ENCODE measurements around the gene POSTN. TPM values are rescaled to one million over a fixed set of nuclear protein-coding genes. Genes with fewer than 3 reads are reported as not detected.

POSTN gene
- total RNA-seq, 4 donors from 2014 or later: 124 to 351 (median 232) TPM

- TF ChIP-seq POLR2A (IDR thresholded peaks at IDR 0.05): no peak
- no peak for TF ChIP-seq POLR2AphosphoS5 (IDR thresholded peaks at IDR 0.05)
- TF ChIP-seq EP300 (IDR thresholded peaks at IDR 0.05): no peak
- no peak for TF ChIP-seq CTCF (IDR thresholded peaks at IDR 0.05)
- Histone ChIP-seq H3K9me3 (no peaks in the 10 kb centered on the region), H3K27ac (no peak overlapping the region), H3K36me3 (no peaks in the 10 kb centered on the region), H3K4me1 (no peaks in the 10 kb centered on the region), H3K4me3 (no peak overlapping the region), H3K27me3 (no peaks in the 10 kb centered on the region)
- no peak for DNase-seq (ENCODE audit: low spot score in 2 of 2)
- WGBS: 47% methylated on average over 2 of the region's 2 CpGs
Measured at GRCh38 chr13:37613638-37614037, 15.1 kb upstream of the POSTN start.

DNA sequence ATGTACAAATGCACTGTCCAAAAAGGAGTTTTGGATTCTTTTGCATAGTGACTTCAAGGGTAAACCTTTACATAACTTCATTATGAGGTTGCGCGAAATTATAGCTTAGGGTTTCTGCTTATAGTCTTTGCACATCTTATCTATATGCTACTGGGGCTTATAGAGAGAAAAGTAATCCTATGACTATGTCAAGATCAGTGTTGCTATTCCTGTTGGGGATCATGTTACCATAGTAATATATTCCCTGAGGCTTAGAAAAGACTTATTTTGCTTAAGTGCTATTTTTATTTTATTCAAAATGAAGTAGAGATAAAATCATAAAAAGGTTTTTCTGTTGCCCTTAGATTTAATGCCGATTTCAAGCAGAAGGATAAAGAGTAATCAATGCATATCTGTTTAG, 14.7 kb upstream of the POSTN start:
- no peaks in the 10 kb centered on the region for H3K9me3 ChIP-seq
- H3K4me1 ChIP-seq: no peaks in the 10 kb centered on the region
- no peak for DNase-seq (ENCODE audit: low spot score in 2 of 2)
- no peaks in the 10 kb centered on the region for H3K36me3 ChIP-seq
- H3K27ac ChIP-seq: no peak overlapping the region
- no peak overlapping the region for H3K4me3 ChIP-seq
- no peak for TF ChIP-seq POLR2AphosphoS5 (IDR thresholded peaks at IDR 0.05)
- no peak for TF ChIP-seq POLR2A (IDR thresholded peaks at IDR 0.05)
- no peak for TF ChIP-seq EP300 (IDR thresholded peaks at IDR 0.05)
- no peak for TF ChIP-seq CTCF (IDR thresholded peaks at IDR 0.05)
- H3K27me3 ChIP-seq: no peaks in the 10 kb centered on the region
- 64% methylated on average over 3 of the region's 3 CpGs for WGBS

DNA sequence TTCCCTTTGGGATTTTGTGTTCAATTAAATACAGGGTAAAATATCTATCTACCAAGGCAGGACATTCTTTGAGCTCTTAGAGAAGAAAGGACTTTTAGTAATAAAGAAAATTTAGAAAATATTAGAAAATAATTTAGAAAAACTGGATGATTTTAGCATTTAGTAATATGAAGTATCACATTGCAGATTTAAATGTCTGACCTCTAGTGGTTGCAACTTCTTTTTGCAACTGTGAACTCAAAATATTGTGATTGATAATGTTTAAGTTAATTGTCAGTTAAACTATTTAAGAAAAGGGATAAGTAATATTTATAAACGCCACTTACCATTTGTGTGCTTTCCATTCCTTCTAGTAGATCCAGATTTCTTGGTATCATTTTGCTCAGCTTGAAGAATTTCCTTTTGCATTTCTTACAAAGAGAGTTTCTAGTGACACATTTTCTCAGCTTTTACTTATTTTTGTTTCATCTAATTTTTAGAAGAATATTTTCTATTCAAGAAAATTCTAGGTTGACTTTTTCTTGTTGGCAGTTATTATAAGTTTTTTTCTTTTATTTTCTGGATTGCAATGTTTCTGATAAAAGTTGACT, 10.3 kb upstream of the POSTN start:
- TF ChIP-seq EP300 (IDR thresholded peaks at IDR 0.05): no peak
- TF ChIP-seq CTCF (IDR thresholded peaks at IDR 0.05): no peak
- TF ChIP-seq POLR2AphosphoS5 (IDR thresholded peaks at IDR 0.05): no peak
- no peak for TF ChIP-seq POLR2A (IDR thresholded peaks at IDR 0.05)
- no peaks in the 10 kb centered on the region for H3K4me1 ChIP-seq
- no peaks in the 10 kb centered on the region for H3K36me3 ChIP-seq
- H3K4me3 ChIP-seq: no peak overlapping the region
- H3K9me3 ChIP-seq: no peaks in the 10 kb centered on the region
- H3K27ac ChIP-seq: no peak overlapping the region
- no peak for DNase-seq (ENCODE audit: low spot score in 2 of 2)
- WGBS: 84% methylated on average over 1 of the region's 1 CpG
- no peaks in the 10 kb centered on the region for H3K27me3 ChIP-seq

DNA sequence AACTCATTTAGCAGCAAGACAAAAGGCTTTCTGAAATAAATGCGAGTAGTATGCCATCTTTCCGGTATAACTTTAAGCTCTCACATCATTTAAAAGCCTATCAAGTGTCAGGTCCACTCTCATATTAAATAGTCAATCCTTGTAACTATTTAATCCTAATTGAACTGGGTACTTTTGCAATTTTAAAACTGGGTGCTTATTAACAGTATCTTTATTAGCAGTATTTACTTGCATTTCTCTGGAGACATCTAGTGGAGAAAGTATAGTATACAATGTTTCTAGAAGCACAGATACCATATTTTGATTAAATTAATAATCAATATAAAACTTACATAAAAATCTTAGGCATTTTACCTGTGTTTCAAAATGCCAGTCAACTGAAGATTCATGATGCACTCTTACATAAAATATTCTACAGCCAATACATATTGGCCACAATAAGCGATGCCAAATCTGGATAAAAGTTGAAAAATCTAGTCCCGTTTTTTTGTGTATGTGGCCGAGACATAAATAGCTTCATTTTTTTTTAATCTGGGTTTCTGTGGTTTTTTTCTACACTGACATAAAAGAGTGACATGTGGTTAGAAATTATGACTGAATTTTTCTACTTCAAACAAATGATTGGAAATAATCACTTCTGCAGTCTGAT, 4.3 kb upstream of the POSTN start:
- no peak for DNase-seq (ENCODE audit: low spot score in 2 of 2)
- TF ChIP-seq CTCF (IDR thresholded peaks at IDR 0.05): peak; percentile 20 to 25
- TF ChIP-seq POLR2AphosphoS5 (IDR thresholded peaks at IDR 0.05): no peak
- 53% methylated on average over 5 of the region's 5 CpGs for WGBS

DNA sequence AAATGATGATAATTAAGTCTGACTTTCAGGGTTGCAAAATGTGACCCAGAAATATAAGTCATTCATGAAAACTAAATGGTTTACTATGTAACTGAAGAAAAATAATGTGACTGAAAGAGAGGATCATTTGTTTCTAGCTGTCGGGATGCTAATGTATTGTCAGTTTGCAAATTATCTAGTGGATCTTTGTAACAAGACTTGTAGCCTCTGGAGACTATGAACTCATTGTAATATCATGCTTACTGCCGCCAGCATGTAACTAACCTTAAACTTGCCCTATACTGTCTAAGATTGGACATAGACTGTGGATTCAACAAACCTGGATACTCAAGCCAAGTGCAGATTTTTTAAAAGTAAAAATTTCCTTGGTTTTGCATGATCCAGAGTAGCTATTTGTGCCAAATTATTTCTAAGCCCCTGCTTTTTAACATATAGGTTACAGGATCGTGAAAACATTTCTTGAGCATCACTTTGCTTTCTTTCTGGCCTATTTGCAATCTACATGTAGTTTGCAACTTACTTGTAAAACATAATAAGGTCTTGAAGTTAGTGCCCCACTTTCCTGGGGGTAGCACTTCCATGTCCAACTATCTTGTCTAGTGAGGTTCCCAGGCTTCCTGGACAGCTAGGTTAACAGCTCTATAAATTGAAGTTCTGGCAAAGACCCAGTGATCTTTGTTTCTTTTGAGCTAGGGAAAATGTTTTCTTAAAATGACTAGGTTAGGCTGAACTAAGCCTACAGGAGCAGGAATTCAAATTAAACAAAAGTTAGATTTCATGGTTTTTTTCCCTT, 3.3 kb upstream of the POSTN start:
- Histone ChIP-seq H3K9me3 (no peaks in the 10 kb centered on the region), H3K27me3 (no peaks in the 10 kb centered on the region), H3K4me3 (no peak overlapping the region), H3K4me1 (peaks cover 6% of the 10 kb centered on the region), H3K27ac (no peak overlapping the region), H3K36me3 (no peaks in the 10 kb centered on the region)
- WGBS: 69% methylated on average over 3 of the region's 3 CpGs
- TF ChIP-seq EP300 (IDR thresholded peaks at IDR 0.05): no peak
- TF ChIP-seq POLR2AphosphoS5 (IDR thresholded peaks at IDR 0.05): no peak
- TF ChIP-seq CTCF (IDR thresholded peaks at IDR 0.05): no peak
- no peak for TF ChIP-seq POLR2A (IDR thresholded peaks at IDR 0.05)
- DNase-seq (ENCODE audit: low spot score in 2 of 2): no peak

More for the DNA sequence above, 4.3 kb upstream of the POSTN start:
- Histone ChIP-seq H3K9me3 (no peaks in the 10 kb centered on the region), H3K4me3 (no peak overlapping the region), H3K36me3 (no peaks in the 10 kb centered on the region), H3K4me1 (peaks cover 6% of the 10 kb centered on the region), H3K27me3 (no peaks in the 10 kb centered on the region), H3K27ac (no peak overlapping the region)
